ENCODE results near the gene SIM2. TPM values are rescaled to one million over a fixed set of nuclear protein-coding genes. Genes with fewer than 3 reads are reported as not detected.

SIM2 gene
- total and polyA plus RNA-seq, 2 experiments from 2014 or later = 0.31 TPM; not detected in 1

- TF ChIP-seq CTCF (IDR thresholded peaks at IDR 0.05; ENCODE audit: low read depth, low read length) = no peak
- Histone ChIP-seq H3K4me1 (ENCODE audit: low read depth) (peaks cover 14% of the 10 kb centered on the region), H3K4me3 (no peak overlapping the region), H3K27me3 (peaks cover 100% of the 10 kb centered on the region), H3K9me3 (ENCODE audit: low read depth) (no peaks in the 10 kb centered on the region), H3K27ac (no peak overlapping the region), H3K36me3 (no peaks in the 10 kb centered on the region)
- DNase-seq (ENCODE audit: low read depth in 1 of 2, low spot score in 1 of 2) = no peak
Observed at GRCh38 chr21:36703123-36703522, 4.2 kb downstream of the SIM2 start.

GRCh38 chr21:36703626-36704280 lies 4.8 kb downstream of the SIM2 start:
- no peak overlapping the region for H3K27ac ChIP-seq
- peaks cover 100% of the 10 kb centered on the region for H3K27me3 ChIP-seq
- H3K9me3 ChIP-seq (ENCODE audit: low read depth) = no peaks in the 10 kb centered on the region
- H3K4me3 ChIP-seq = no peak overlapping the region
- peaks cover 8% of the 10 kb centered on the region for H3K4me1 ChIP-seq (ENCODE audit: low read depth)
- DNase-seq (ENCODE audit: low read depth in 1 of 2, low spot score in 1 of 2) = no peak
- no peak for TF ChIP-seq CTCF (IDR thresholded peaks at IDR 0.05; ENCODE audit: low read depth, low read length)
- no peaks in the 10 kb centered on the region for H3K36me3 ChIP-seq

GRCh38 chr21:36704281-36704957 lies 5.5 kb downstream of the SIM2 start:
- Histone ChIP-seq H3K9me3 (ENCODE audit: low read depth) (no peaks in the 10 kb centered on the region), H3K4me3 (no peak overlapping the region), H3K27ac (no peak overlapping the region), H3K36me3 (no peaks in the 10 kb centered on the region), H3K4me1 (ENCODE audit: low read depth) (peaks cover 8% of the 10 kb centered on the region), H3K27me3 (peaks cover 100% of the 10 kb centered on the region)
- DNase-seq (ENCODE audit: low read depth in 1 of 2, low spot score in 1 of 2) = no peak
- no peak for TF ChIP-seq CTCF (IDR thresholded peaks at IDR 0.05; ENCODE audit: low read depth, low read length)

GRCh38 chr21:36704958-36705678 lies 6.2 kb downstream of the SIM2 start:
- Histone ChIP-seq H3K27me3 (peaks cover 100% of the 10 kb centered on the region), H3K4me3 (no peak overlapping the region), H3K4me1 (ENCODE audit: low read depth) (peaks cover 8% of the 10 kb centered on the region), H3K27ac (no peak overlapping the region), H3K36me3 (no peaks in the 10 kb centered on the region), H3K9me3 (ENCODE audit: low read depth) (no peaks in the 10 kb centered on the region)
- no peak for TF ChIP-seq CTCF (IDR thresholded peaks at IDR 0.05; ENCODE audit: low read depth, low read length)
- no peak for DNase-seq (ENCODE audit: low read depth in 1 of 2, low spot score in 1 of 2)

GRCh38 chr21:36705679-36706481 lies 7.0 kb downstream of the SIM2 start:
- no peak for DNase-seq (ENCODE audit: low read depth in 1 of 2, low spot score in 1 of 2)
- Histone ChIP-seq H3K36me3 (no peaks in the 10 kb centered on the region), H3K9me3 (ENCODE audit: low read depth) (no peaks in the 10 kb centered on the region), H3K4me1 (ENCODE audit: low read depth) (peaks cover 4% of the 10 kb centered on the region), H3K4me3 (no peak overlapping the region), H3K27ac (no peak overlapping the region), H3K27me3 (peaks cover 100% of the 10 kb centered on the region)
- TF ChIP-seq CTCF (IDR thresholded peaks at IDR 0.05; ENCODE audit: low read depth, low read length) = no peak

Measured in cardiac muscle cell (in vitro differentiated cells and primary cell).